Myocyte (in vitro differentiated cells): ENCODE measurements around the gene TMED4. TPM values are rescaled to one million over a fixed set of nuclear protein-coding genes. Genes with fewer than 3 reads are reported as not detected.

Experiments
- DNase-seq: peaks from one replicate; pipeline ENCODE4 v3.0.0-alpha.2; 2012; ENCODE audit warnings: low read depth
- polyA plus RNA-seq: library from polyadenylated mRNA; unstranded; fragments of >200 nt; gene quantifications from one replicate; pipeline ENCODE4 v1.2.1, GENCODE V29; 2012; ENCODE audit warnings: missing spikeins
- total RNA-seq: library from RNA; depleted of rRNA; stranded (reverse); fragments of >200 nt; gene quantifications from 2 replicates; pipeline ENCODE4 v1.2.3, GENCODE V29; 2014

The TMED4 gene
- 338 and 363 TPM in 2 replicates for total RNA-seq
- 123 TPM for polyA plus RNA-seq

GRCh38 chr7:44581879-44582603 lies at the start of gene TMED4:
TSS of gene TMED4 (minus strand) at chr7:44582231. CDS start at chr7:44582206, 25 bp downstream.
- DNase-seq: peak; percentile 100

DNA sequence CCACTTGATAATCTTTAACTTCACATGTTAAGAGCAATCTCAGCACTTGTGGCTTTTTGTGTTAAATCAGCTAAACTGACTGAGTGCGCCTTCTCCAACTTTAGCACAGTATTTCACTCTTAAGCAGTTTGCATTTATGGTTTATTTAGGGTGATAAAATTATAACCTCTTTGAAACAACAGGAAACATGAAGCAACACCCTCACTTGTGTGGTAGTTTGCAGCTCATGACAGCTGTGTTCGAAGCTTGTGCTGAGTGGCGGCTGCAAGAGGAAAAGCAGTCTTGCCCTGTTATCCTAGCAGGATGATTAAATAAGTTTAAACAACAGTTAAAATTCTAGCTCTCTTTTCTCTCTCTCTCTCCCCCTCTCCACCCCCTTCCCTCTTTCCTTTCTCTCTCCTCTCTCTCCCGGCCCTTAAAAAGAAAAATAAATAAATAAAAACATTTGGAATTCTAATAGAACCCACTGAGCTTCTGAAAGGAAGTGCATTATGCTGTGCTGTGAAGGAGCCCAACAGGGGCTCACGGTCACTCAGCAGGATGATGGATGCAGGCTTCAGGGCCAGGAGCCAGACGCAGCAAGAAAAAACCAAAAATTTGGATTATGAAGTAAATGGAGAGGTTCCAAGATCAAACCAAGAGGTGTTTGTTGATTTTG lies 49.6 kb upstream of the TMED4 start:
- DNase-seq: peak; percentile 78

DNA sequence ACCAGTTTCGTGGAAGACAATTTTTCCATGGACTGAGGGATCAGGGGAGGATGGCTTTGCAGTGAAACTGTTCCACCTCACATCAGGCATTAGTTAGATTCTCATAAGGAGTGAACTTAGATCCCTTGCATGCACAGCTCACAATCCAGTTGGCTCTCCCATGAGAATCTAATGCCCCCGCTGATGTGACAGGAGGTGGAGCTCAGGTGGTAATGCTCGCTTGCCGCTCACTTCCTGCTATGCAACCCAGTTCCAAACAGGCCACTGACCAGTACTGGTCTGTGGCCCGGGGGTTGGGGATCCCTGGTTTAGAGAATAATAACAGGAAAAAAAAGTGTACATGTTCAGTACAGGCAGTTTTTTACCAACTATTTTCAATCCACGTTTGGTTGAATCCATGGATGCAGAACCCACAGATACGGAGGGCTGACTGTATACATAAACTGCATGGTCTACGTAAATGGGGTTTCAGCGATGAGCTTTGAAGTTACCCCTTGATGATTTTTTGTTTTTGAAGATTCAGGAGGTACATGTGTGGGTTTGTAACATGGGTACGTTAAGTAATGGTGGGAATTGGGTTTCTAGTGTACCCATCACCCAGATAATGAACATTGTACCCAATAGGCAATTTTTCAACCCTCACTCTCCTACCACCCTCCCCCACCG lies 48.9 kb upstream of the TMED4 start:
- no peak for DNase-seq

GRCh38 chr7:44629829-44630522 lies 47.9 kb upstream of the TMED4 start:
- DNase-seq: peak; percentile 89

GRCh38 chr7:44626620-44627019 lies 44.6 kb upstream of the TMED4 start:
- no peak for DNase-seq

- no peak for DNase-seq
These were observed 43.8 kb upstream of the TMED4 start for GRCh38 chr7:44625526-44626471.

DNA sequence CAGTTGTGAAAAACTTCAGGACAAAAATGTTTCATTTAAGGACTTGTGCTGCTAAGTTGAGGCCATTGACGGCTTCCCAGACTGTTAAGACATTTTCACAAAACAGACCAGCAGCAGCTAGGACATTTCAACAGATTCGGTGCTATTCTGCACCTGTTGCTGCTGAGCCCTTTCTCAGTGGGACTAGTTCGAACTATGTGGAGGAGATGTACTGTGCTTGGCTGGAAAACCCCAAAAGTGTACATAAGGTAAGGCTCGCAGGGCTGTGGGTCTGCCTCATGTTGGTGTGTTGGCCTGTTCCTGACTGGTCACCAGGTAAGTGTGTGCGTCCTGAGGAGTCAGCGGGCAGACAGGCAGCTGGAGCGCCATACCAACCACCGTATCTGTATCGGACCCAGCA lies 42.3 kb upstream of the TMED4 start:
- DNase-seq: no peak

- no peak for DNase-seq
These were observed 40.5 kb upstream of the TMED4 start for GRCh38 chr7:44622342-44623151.

GRCh38 chr7:44621750-44622103 lies 39.7 kb upstream of the TMED4 start:
- no peak for DNase-seq

- DNase-seq: peak; percentile 58
These were observed 39.2 kb upstream of the TMED4 start for GRCh38 chr7:44621034-44621749.

GRCh38 chr7:44618753-44619152 lies 36.7 kb upstream of the TMED4 start:
- no peak for DNase-seq

DNA sequence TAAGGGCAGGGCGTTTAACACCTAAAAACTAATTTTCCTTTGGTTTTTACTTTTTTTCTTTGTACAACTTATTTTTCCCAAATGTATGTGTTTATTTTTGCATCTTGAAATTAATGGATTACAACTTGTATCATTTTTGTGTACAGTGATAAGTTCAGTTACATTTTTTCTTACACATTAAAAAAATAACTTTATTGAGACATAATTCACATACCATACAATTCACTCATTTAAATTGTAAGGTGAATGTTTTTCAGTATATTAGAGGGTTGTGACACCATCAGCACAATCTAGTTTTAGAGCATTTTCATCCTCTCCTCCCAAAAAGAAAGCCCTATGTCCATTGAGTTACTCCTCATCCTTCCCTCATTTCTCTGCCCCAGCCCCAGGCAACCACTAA lies 36.0 kb upstream of the TMED4 start:
- DNase-seq: no peak

- no peak for DNase-seq
These were observed 35.3 kb upstream of the TMED4 start for GRCh38 chr7:44617225-44617890.

- no peak for DNase-seq
These were observed 34.5 kb upstream of the TMED4 start for GRCh38 chr7:44616545-44616944.

DNA sequence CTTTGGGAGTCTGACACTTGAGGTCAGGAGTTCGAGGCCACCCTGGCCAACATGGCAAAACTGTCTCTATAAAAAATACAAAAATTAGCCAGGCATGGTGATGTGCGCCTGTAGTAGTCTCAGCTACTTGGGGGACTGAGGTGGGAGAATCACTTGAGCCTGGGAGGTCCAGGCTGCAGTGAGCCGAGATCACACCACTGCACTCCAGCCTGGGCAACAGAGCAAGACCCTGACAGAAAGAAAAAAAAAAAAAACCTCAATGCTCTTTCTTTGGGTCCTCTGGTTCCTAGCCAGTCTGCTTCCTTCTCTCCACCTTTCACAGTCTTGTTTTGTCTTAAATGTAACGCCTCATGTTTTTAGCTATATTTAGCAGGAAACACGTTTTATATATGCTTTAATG lies 33.8 kb upstream of the TMED4 start:
- DNase-seq: no peak

DNA sequence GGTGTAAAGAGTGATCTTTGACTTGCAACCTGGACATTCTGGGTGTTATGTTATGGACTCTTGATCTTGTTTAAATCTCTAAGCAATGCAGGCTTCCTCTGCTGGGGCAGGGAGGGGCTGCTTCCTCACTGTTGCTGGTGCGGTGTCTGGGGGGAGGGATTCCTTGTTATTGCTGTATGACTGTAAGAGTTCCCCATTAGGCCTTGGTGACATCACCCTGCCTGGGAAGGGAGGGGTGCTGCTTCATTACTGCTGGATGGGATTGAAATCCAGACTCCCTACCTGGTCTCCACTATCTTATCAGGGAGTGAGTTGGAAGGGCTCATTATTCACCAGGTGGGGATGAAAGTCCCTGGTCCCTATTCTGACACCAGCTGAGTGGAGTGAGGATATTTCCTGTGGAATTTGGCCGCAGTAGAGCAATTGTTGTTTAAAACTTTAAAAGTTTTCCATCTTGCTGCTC lies 33.1 kb upstream of the TMED4 start:
- no peak for DNase-seq

GRCh38 chr7:44609829-44610228 lies 27.8 kb upstream of the TMED4 start:
- DNase-seq: no peak

DNA sequence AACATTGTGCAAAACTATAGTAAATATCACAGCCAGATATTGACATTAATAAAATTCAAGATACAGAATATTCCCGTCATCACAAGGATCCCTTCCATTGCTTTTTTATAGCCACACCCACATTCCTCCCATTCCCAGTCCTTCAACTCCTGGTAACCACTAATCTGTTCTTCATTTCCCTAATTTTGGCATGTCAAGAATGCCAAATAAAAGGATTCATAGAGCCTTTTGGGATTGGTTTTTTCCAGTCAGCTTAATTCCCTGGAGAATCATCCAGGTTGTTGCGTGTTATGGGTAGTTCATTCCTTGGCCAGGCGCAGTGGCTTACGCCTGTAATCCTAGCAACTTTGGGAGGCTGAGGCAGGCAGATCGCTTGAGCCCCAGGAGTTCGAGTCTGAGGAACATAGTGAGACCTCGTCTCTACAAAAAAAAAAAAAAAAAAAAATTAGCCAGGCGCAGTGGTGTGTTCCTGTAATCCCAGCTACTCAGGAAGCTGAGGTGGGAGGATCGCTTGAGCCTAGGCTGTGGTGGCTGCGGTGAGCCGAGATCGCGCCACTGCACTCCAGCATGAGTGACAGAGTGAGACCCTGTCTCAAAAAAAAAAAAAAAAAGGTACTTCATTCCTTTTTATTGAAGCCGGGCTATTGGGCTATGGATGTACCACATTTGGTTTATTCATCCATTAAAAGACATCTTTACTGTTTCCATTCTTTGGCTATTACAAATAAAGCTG lies 27.1 kb upstream of the TMED4 start:
- peak; percentile 59 for DNase-seq
